Panc1 (cell line): ENCODE measurements around the gene GAS2. TPM values are rescaled to one million over a fixed set of nuclear protein-coding genes. Genes with fewer than 3 reads are reported as not detected.

Experiments used
- ATAC-seq: fragments of 200-7000 bp; cut with Tn5 transposase; 2 replicates; pipeline ENCODE4 v1.9.1; 2020; ENCODE audit warnings: mild to moderate bottlenecking, moderate library complexity
- BruUV-seq: library from RNA; stranded (reverse); fragments of 400-500 nt; replicated peaks from 2 replicates; lab custom pipeline; 2021; lab: Mats Ljungman, UMichigan
- CTCF ChIA-PET: fragments of 300-600 bp; sonication (Branson Sonifier 250); formaldehyde crosslinking; loops from one replicate; lab custom pipeline; 2022; ENCODE audit warnings: antibody characterized with exemption; lab: Charles Lee
- POLR2A ChIA-PET: fragments of 300-600 bp; sonication (Branson Sonifier 250); formaldehyde crosslinking; loops from one replicate; lab custom pipeline; 2022; ENCODE audit warnings: antibody characterized with exemption; lab: Charles Lee
- DNase-seq: peaks from one replicate; pipeline ENCODE4 v3.0.0-alpha.2; 2010; ENCODE audit warnings: low read depth, low spot score
- H3K27ac ChIP-seq: 2 replicates; pipeline ENCODE4 v1.5.1; 2011; ENCODE audit warnings: mild to moderate bottlenecking, low read length, inconsistent platforms
- H3K27me3 ChIP-seq: fragments of 200-500 bp; sonication (Bioruptor generic); 2 replicates; pipeline ENCODE4 v1.6.0; 2014; ENCODE audit warnings: low read length, inconsistent platforms; ENCODE audit not compliant: control insufficient read depth, insufficient read depth
- H3K36me3 ChIP-seq: fragments of 200-500 bp; sonication (Bioruptor generic); 2 replicates; pipeline ENCODE4 v1.5.1; 2014; ENCODE audit warnings: inconsistent platforms, mild to moderate bottlenecking, low read length, moderate library complexity; ENCODE audit not compliant: control insufficient read depth, insufficient read depth
- H3K4me1 ChIP-seq: 2 replicates; pipeline ENCODE4 v1.5.1; 2011; ENCODE audit warnings: inconsistent platforms, mild to moderate bottlenecking, low read length, moderate library complexity; ENCODE audit not compliant: control insufficient read depth, insufficient read depth
- H3K4me3 ChIP-seq, 2 experiments: 2 replicates each; pipeline ENCODE4 v1.5.1; 2011 to 2012; ENCODE audit warnings: low read depth in 2 of 2, low read length in 2 of 2, mild to moderate bottlenecking in 2 of 2, inconsistent platforms in 1 of 2, moderate library complexity in 1 of 2
- H3K9me3 ChIP-seq: fragments of 200-500 bp; sonication (Bioruptor generic); 2 replicates; pipeline ENCODE4 v1.5.1; 2014; ENCODE audit warnings: low read depth, mild to moderate bottlenecking, inconsistent platforms, low read length, moderate library complexity; ENCODE audit not compliant: control insufficient read depth, insufficient read depth
- POLR2AphosphoS5 ChIP-seq: IDR thresholded peaks from 2 replicates; pipeline ENCODE4 v1.6.1; 2012; ENCODE audit warnings: mild to moderate bottlenecking, low read depth, low read length, moderate library complexity
- SIN3A ChIP-seq: IDR thresholded peaks from 2 replicates; pipeline ENCODE4 v1.6.1; 2012; ENCODE audit warnings: low read depth, mild to moderate bottlenecking, low read length, moderate library complexity, borderline replicate concordance; ENCODE audit not compliant: insufficient read depth
- TCF7L2 ChIP-seq: IDR thresholded peaks from 2 replicates; pipeline ENCODE4 v1.6.1; 2011; ENCODE audit warnings: mild to moderate bottlenecking, low read depth, low read length, inconsistent platforms
- in situ Hi-C: cut with HindIII; loops from 2 replicates; pipeline ENCODE4 v1.10.0; 2016; ENCODE audit warnings: low sequenced_read_pairs, low pct_unique_long_range_greater_than_20kb
- intact Hi-C: fragments of 100-400 bp; cut with micrococcal nuclease; formaldehyde crosslinking; loops from one replicate; pipeline ENCODE4 v1.10.0; 2022; ENCODE audit not compliant: unreplicated experiment
- total RNA-seq: library from RNA; stranded (reverse); gene quantifications from one replicate; pipeline ENCODE4 v1.2.1, GENCODE V29; 2021; ENCODE audit not compliant: unreplicated experiment
- TF ChIP-seq, protein P1 (sequence below), 2 experiments: IDR thresholded peaks; 2 replicates each; pipeline ENCODE4 v1.6.1; 2011 to 2012; ENCODE audit warnings: low read depth in 2 of 2, control low read depth in 1 of 2, low read length in 1 of 2, mild to moderate bottlenecking in 1 of 2, moderate library complexity in 1 of 2; ENCODE audit not compliant: insufficient read depth in 1 of 2
- TF ChIP-seq, protein P2 (sequence below): fragments of 450-650 bp; IDR thresholded peaks from 2 replicates; pipeline ENCODE4 v1.5.1; 2017; ENCODE audit warnings: mild to moderate bottlenecking

The GAS2 gene
- total RNA-seq, 1 experiment from 2014 or later, result 0.87 TPM

DNA sequence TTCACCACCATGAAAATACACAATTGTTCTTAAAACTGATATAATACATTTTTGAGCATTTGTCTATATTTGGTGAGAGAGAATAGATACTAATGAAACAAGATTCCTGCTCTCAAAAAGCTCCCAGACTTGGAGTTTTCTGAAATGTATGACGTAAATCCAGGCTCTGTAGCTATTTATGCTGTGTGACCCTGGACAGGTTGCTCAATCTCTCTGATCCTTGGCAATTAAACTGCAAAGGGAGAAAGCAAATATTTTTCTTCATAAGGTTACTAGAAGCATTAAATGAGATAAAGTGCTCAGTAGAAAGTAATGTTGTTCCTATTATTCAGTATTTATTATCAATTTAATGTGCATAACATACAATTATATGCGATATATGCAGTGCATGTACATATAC, 120.6 kb downstream of the GAS2 start:
- Histone ChIP-seq H3K4me1 (no peaks in the 10 kb centered on the region), H3K4me3 (no peak overlapping the region), H3K27ac (no peak overlapping the region), H3K27me3 (no peaks in the 10 kb centered on the region; the same call in 1 of the 2 replicates), H3K9me3 (no peaks in the 10 kb centered on the region), H3K36me3 (no peaks in the 10 kb centered on the region)
- no TSS peak for BruUV-seq
- intact Hi-C loops (loop anchor here (10.0 kb wide), 1 partner anchor 542 kb away; no protein-coding TSS in a partner anchor), in situ Hi-C loops (no loop called here)
- DNase-seq, result no peak
- TF ChIP-seq, protein P1, sequence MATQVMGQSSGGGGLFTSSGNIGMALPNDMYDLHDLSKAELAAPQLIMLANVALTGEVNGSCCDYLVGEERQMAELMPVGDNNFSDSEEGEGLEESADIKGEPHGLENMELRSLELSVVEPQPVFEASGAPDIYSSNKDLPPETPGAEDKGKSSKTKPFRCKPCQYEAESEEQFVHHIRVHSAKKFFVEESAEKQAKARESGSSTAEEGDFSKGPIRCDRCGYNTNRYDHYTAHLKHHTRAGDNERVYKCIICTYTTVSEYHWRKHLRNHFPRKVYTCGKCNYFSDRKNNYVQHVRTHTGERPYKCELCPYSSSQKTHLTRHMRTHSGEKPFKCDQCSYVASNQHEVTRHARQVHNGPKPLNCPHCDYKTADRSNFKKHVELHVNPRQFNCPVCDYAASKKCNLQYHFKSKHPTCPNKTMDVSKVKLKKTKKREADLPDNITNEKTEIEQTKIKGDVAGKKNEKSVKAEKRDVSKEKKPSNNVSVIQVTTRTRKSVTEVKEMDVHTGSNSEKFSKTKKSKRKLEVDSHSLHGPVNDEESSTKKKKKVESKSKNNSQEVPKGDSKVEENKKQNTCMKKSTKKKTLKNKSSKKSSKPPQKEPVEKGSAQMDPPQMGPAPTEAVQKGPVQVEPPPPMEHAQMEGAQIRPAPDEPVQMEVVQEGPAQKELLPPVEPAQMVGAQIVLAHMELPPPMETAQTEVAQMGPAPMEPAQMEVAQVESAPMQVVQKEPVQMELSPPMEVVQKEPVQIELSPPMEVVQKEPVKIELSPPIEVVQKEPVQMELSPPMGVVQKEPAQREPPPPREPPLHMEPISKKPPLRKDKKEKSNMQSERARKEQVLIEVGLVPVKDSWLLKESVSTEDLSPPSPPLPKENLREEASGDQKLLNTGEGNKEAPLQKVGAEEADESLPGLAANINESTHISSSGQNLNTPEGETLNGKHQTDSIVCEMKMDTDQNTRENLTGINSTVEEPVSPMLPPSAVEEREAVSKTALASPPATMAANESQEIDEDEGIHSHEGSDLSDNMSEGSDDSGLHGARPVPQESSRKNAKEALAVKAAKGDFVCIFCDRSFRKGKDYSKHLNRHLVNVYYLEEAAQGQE (IDR thresholded peaks at IDR 0.05; ENCODE audit: insufficient read depth in 1 of 2, low read depth in 2 of 2, low read length in 1 of 2), result no peak
- TF ChIP-seq TCF7L2, result no peak
- no peak for TF ChIP-seq SIN3A
- no peak for TF ChIP-seq POLR2AphosphoS5
- TF ChIP-seq, protein P2, sequence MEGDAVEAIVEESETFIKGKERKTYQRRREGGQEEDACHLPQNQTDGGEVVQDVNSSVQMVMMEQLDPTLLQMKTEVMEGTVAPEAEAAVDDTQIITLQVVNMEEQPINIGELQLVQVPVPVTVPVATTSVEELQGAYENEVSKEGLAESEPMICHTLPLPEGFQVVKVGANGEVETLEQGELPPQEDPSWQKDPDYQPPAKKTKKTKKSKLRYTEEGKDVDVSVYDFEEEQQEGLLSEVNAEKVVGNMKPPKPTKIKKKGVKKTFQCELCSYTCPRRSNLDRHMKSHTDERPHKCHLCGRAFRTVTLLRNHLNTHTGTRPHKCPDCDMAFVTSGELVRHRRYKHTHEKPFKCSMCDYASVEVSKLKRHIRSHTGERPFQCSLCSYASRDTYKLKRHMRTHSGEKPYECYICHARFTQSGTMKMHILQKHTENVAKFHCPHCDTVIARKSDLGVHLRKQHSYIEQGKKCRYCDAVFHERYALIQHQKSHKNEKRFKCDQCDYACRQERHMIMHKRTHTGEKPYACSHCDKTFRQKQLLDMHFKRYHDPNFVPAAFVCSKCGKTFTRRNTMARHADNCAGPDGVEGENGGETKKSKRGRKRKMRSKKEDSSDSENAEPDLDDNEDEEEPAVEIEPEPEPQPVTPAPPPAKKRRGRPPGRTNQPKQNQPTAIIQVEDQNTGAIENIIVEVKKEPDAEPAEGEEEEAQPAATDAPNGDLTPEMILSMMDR, result no peak
- ATAC-seq, result no peak
- POLR2A ChIA-PET, result no interaction called here
- CTCF ChIA-PET, result interaction anchor here (1.0 kb wide), 1 partner anchor 454 kb away, joined by 4 read pairs; no protein-coding TSS in a partner anchor

DNA sequence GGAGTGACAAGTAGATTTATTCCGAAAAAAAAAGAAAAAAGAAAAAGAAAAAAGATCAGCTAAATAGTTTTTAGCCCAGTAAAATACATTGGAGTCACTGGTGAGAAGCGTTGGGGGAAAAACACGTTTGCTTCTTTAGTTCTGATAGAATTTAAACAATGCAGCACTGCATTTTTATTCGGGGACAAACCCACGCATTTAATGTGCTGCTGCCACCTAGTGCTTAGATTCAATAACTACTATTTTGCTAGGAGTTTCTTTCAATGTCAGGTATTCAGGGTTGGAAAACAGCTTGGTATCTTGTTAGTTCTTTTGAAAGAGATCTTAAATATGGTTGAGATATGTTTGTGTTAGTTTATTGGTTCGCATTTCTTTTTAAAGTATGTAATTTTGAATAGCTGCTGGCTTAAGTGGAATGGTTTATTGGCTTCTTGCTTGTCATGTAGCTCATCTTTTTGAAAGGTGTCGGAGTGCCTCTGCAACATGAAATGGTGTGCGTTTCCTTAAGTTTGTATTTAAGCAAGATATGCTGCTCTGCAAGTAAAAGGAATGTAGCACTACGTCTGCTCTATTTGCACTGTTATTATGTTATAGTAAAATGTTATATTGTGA, 121.2 kb downstream of the GAS2 start:
- ATAC-seq, result peak; percentile 65; the same call in 1 of the 2 replicates
- H3K27ac ChIP-seq, result no peak overlapping the region
- TF ChIP-seq, protein P1 (IDR thresholded peaks at IDR 0.05; ENCODE audit: insufficient read depth in 1 of 2, low read depth in 2 of 2, low read length in 1 of 2), result no peak
- TF ChIP-seq, protein P2, result peak; percentile 74; the same call in 1 of the 2 replicates
- no peak for TF ChIP-seq TCF7L2
- in situ Hi-C loops, result no loop called here
- no peak for DNase-seq
- no peaks in the 10 kb centered on the region for H3K4me1 ChIP-seq
- no peak overlapping the region for H3K4me3 ChIP-seq
- H3K36me3 ChIP-seq, result no peaks in the 10 kb centered on the region
- POLR2A ChIA-PET, result no interaction called here
- H3K27me3 ChIP-seq, result no peaks in the 10 kb centered on the region; the same call in 1 of the 2 replicates
- intact Hi-C loops, result loop anchor here (1.0 to 10.0 kb wide), 2 partner anchors 453 to 543 kb away; no protein-coding TSS in a partner anchor
- BruUV-seq, result no TSS peak
- CTCF ChIA-PET, result interaction anchor here (0.5 to 1.0 kb wide), 3 partner anchors 52 to 455 kb away, joined by 4 to 5 read pairs (median 4); no protein-coding TSS in a partner anchor
- no peaks in the 10 kb centered on the region for H3K9me3 ChIP-seq
